PC-3 (cell line): ENCODE results near the gene GHDC. TPM values are rescaled to one million over a fixed set of nuclear protein-coding genes. Genes with fewer than 3 reads are reported as not detected.

Experiments used
- ATAC-seq: fragments of 200-7000 bp; cut with Tn5 transposase; 2 replicates; pipeline ENCODE4 v1.9.1; 2020; ENCODE audit warnings: mild to moderate bottlenecking, moderate library complexity
- BruUV-seq: library from RNA; stranded (reverse); fragments of 400-500 nt; replicated peaks from 2 replicates; lab custom pipeline; 2021; lab: Mats Ljungman, UMichigan
- CTCF ChIA-PET: fragments of 300-600 bp; sonication (Branson Sonifier 250); formaldehyde crosslinking; loops from one replicate; lab custom pipeline; 2022; ENCODE audit warnings: antibody characterized with exemption; lab: Charles Lee
- POLR2A ChIA-PET: fragments of 300-600 bp; sonication (Branson Sonifier 250); formaldehyde crosslinking; loops from one replicate; lab custom pipeline; 2022; ENCODE audit warnings: antibody characterized with exemption; ENCODE audit not compliant: unreplicated experiment; lab: Charles Lee
- DNase-seq: peaks from one replicate; pipeline ENCODE4 v3.0.0-alpha.2; 2015
- H2AFZ ChIP-seq: fragments of 300-600 bp; sonication (generic); 2 replicates; pipeline ENCODE4 v1.6.0; 2016; ENCODE audit warnings: antibody characterized with exemption, low read length
- H3F3A ChIP-seq: fragments of 300-600 bp; sonication (generic); one replicate; pipeline ENCODE4 v1.6.0; 2017; ENCODE audit warnings: antibody characterized with exemption, low read length, control low read depth, mild to moderate bottlenecking; ENCODE audit not compliant: unreplicated experiment
- H3K27ac ChIP-seq: fragments of 300-600 bp; sonication (generic); 2 replicates; pipeline ENCODE4 v1.5.1; 2016; ENCODE audit warnings: mild to moderate bottlenecking, low read length
- H3K27me3 ChIP-seq: fragments of 300-600 bp; sonication (generic); 2 replicates; pipeline ENCODE4 v1.6.1; 2016; ENCODE audit warnings: low read length, mixed read lengths
- H3K36me3 ChIP-seq: fragments of 300-600 bp; sonication (generic); 2 replicates; pipeline ENCODE4 v1.6.1; 2016; ENCODE audit warnings: low read depth, mixed run types, low read length, mixed read lengths
- H3K4me1 ChIP-seq: fragments of 300-600 bp; sonication (generic); 2 replicates; pipeline ENCODE4 v1.5.1; 2016; ENCODE audit warnings: low read length; ENCODE audit not compliant: insufficient read depth
- H3K4me2 ChIP-seq: fragments of 300-600 bp; sonication (generic); 2 replicates; pipeline ENCODE4 v1.6.0; 2016; ENCODE audit warnings: low read length
- H3K4me3 ChIP-seq: fragments of 300-600 bp; sonication (generic); 2 replicates; pipeline ENCODE4 v1.5.1; 2016; ENCODE audit warnings: mild to moderate bottlenecking, low read length, mixed read lengths
- H3K79me2 ChIP-seq: fragments of 300-600 bp; sonication (generic); 2 replicates; pipeline ENCODE4 v1.6.1; 2017; ENCODE audit warnings: low read length, mixed read lengths
- H3K9ac ChIP-seq: fragments of 300-600 bp; sonication (generic); 2 replicates; pipeline ENCODE4 v1.6.0; 2016; ENCODE audit warnings: mild to moderate bottlenecking, low read length
- H3K9me2 ChIP-seq: fragments of 300-600 bp; sonication (generic); replicated peaks from 2 replicates; pipeline ENCODE4 v1.6.1; 2016; ENCODE audit warnings: mixed run types, low read length, mixed read lengths
- H3K9me3 ChIP-seq: fragments of 300-600 bp; sonication (generic); 2 replicates; pipeline ENCODE4 v1.6.1; 2016; ENCODE audit warnings: low read length, mixed read lengths
- H4K20me1 ChIP-seq: fragments of 300-600 bp; sonication (generic); 2 replicates; pipeline ENCODE4 v1.6.1; 2016; ENCODE audit warnings: low read length, mixed read lengths
- EZH2 ChIP-seq: fragments of 300-600 bp; sonication (generic); IDR thresholded peaks from one replicate; pipeline ENCODE4 v1.6.1; 2017; ENCODE audit warnings: antibody characterized with exemption, mild to moderate bottlenecking, low read length; ENCODE audit not compliant: unreplicated experiment
- EZH2phosphoT487 ChIP-seq: fragments of 300-600 bp; sonication (generic); IDR thresholded peaks from 2 replicates; pipeline ENCODE4 v1.6.1; 2018; ENCODE audit warnings: mild to moderate bottlenecking, antibody characterized with exemption, low read length, borderline replicate concordance
- intact Hi-C: fragments of 100-400 bp; cut with micrococcal nuclease; formaldehyde crosslinking; loops from 2 replicates; pipeline ENCODE4 v1.9.0; 2023
- total RNA-seq: library from RNA; depleted of rRNA; stranded (reverse); fragments of >200 nt; gene quantifications from 2 replicates; pipeline ENCODE4 v1.2.3, GENCODE V29; 2014
- TF ChIP-seq, protein P1 (sequence below): fragments of 300-600 bp; sonication (generic); conservative IDR thresholded peaks from 2 replicates; pipeline ENCODE4 v1.5.1; 2017; ENCODE audit warnings: antibody characterized with exemption, low read depth, mild to moderate bottlenecking, low read length

GHDC gene
- total RNA-seq, 1 experiment from 2014 or later, result not detected

DNA sequence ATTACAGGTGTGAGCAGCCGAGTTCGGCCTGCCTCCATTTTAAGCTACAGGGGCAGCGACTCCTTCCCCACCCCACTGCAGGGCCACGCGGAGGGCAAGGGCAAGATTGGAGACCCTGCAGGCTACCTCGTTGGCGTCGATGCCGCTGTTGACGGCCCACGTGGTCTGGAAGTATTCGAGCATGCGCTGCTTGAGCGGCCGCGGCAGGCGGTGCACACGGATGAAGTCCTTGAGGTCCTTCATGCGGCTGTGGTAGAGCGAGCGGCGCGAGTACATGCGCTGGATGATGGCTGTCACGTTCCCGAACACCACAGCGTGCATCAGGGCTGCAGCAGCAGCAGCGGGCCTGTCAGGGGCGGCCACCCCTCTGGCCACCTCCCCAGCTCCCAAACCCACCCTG, 24.9 kb downstream of the GHDC start:
- Histone ChIP-seq H3K27ac (no peak overlapping the region), H3K9me3 (no peaks in the 10 kb centered on the region), H3K36me3 (no peaks in the 10 kb centered on the region), H3K4me2 (no peak overlapping the region), H3K4me3 (no peak overlapping the region), H3K27me3 (no peaks in the 10 kb centered on the region), H2AFZ (no peak overlapping the region), H4K20me1 (no peaks in the 10 kb centered on the region), H3K79me2 (no peaks in the 10 kb centered on the region), H3K9ac (no peak overlapping the region), H3K4me1 (no peaks in the 10 kb centered on the region), H3K9me2 (no peaks in the 10 kb centered on the region), H3F3A (no peaks in the 10 kb centered on the region)
- ChIA-PET CTCF (no interaction called here), POLR2A (no interaction called here)
- intact Hi-C loops, result no loop called here
- TF ChIP-seq, protein P1, sequence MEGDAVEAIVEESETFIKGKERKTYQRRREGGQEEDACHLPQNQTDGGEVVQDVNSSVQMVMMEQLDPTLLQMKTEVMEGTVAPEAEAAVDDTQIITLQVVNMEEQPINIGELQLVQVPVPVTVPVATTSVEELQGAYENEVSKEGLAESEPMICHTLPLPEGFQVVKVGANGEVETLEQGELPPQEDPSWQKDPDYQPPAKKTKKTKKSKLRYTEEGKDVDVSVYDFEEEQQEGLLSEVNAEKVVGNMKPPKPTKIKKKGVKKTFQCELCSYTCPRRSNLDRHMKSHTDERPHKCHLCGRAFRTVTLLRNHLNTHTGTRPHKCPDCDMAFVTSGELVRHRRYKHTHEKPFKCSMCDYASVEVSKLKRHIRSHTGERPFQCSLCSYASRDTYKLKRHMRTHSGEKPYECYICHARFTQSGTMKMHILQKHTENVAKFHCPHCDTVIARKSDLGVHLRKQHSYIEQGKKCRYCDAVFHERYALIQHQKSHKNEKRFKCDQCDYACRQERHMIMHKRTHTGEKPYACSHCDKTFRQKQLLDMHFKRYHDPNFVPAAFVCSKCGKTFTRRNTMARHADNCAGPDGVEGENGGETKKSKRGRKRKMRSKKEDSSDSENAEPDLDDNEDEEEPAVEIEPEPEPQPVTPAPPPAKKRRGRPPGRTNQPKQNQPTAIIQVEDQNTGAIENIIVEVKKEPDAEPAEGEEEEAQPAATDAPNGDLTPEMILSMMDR, result no peak
- no peak for TF ChIP-seq EZH2
- BruUV-seq, result no TSS peak
- DNase-seq, result no peak
- no peak for ATAC-seq

DNA sequence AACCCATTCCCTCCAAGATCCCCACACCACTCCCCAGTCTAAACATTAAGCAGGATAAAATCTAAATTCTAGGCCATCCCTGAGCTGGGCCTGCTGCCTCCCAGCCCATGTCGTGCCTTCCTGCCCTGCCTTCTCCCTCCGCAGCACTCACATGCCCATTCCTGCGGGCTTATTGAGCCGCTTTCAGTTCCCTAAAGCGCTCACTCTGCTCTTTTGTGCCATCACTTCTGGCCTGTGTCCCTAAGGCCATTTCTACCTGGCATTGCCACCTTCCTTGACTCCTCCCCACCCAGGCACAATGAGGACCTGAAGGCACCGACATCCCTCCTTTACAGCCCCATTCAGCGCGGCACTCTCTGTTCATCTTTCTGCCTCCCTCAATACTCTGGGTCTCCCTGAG, 26.5 kb downstream of the GHDC start:
- ATAC-seq (no peak), DNase-seq (no peak)
- intact Hi-C loops, result no loop called here
- Histone ChIP-seq H3K36me3 (no peaks in the 10 kb centered on the region), H3K9me3 (no peaks in the 10 kb centered on the region), H2AFZ (no peak overlapping the region), H3K27ac (no peak overlapping the region), H3F3A (no peaks in the 10 kb centered on the region), H3K4me2 (no peak overlapping the region), H4K20me1 (no peaks in the 10 kb centered on the region), H3K9ac (no peak overlapping the region), H3K4me3 (no peak overlapping the region), H3K79me2 (no peaks in the 10 kb centered on the region), H3K9me2 (no peaks in the 10 kb centered on the region), H3K4me1 (no peaks in the 10 kb centered on the region), H3K27me3 (no peaks in the 10 kb centered on the region)
- ChIA-PET POLR2A (no interaction called here), CTCF (no interaction called here)
- no peak for TF ChIP-seq EZH2
- BruUV-seq, result no TSS peak

DNA sequence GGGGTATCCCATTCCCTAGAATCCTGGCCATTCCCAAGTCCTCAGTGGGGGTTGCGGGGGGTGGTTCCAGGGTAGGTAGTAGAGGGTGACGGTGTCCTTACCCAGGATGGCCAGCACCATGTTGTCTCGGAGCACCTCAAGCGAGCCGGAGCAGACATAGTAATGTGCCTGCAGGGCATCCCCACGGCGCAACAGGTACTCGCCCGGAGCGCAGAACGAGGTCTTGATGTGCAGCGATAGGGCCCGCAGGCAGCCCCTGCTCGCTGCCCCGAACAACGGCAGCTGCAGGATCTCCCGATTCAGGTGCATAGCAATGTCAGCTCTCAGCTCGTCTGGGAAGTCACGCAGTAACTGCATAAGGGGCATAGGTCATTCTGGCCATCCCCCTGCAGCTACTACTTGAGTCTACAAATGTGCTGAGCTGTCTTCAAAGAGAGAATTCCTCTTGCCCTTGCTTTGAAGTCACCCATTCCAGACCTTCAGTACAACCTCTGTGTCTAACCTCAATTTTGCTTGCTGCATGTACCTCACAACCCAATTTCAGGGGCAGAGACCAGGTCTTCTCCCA, 28.0 kb downstream of the GHDC start:
- no peaks in the 10 kb centered on the region for H3K9me2 ChIP-seq
- no peak overlapping the region for H3K27ac ChIP-seq
- TF ChIP-seq, protein P1, result no peak
- no peak for TF ChIP-seq EZH2phosphoT487
- TF ChIP-seq EZH2, result no peak
- no peak overlapping the region for H2AFZ ChIP-seq
- no peak for ATAC-seq
- H4K20me1 ChIP-seq, result no peaks in the 10 kb centered on the region
- intact Hi-C loops, result no loop called here
- CTCF ChIA-PET, result no interaction called here
- no peaks in the 10 kb centered on the region for H3K79me2 ChIP-seq
- no TSS peak for BruUV-seq
- H3K4me3 ChIP-seq, result no peak overlapping the region
- no peak overlapping the region for H3K9ac ChIP-seq
- H3K9me3 ChIP-seq, result no peaks in the 10 kb centered on the region
- no peaks in the 10 kb centered on the region for H3K36me3 ChIP-seq
- no peak overlapping the region for H3K4me2 ChIP-seq
- no peak for DNase-seq
- POLR2A ChIA-PET, result no interaction called here
- H3F3A ChIP-seq, result no peaks in the 10 kb centered on the region
- H3K4me1 ChIP-seq, result no peaks in the 10 kb centered on the region
- H3K27me3 ChIP-seq, result no peaks in the 10 kb centered on the region
